Neuron (in vitro differentiated cells): ENCODE data around the gene PPBP.

ENCODE experiments used
- H2AFZ ChIP-seq: one replicate; pipeline ENCODE4 v1.6.1; 2013; ENCODE audit warnings: low read depth, mild to moderate bottlenecking, inconsistent platforms, low read length, moderate library complexity
- H3K27me3 ChIP-seq: one replicate; pipeline ENCODE4 v1.6.1; 2013; ENCODE audit warnings: low read length; ENCODE audit not compliant: insufficient read depth
- H3K36me3 ChIP-seq: one replicate; pipeline ENCODE4 v1.6.1; 2013; ENCODE audit warnings: low read length; ENCODE audit not compliant: insufficient read depth
- H3K4me1 ChIP-seq: one replicate; pipeline ENCODE4 v1.6.1; 2013; ENCODE audit warnings: low read length; ENCODE audit not compliant: insufficient read depth
- H3K4me3 ChIP-seq: 2 replicates; pipeline ENCODE4 v1.5.1; 2013; ENCODE audit warnings: mild to moderate bottlenecking, low read length, moderate library complexity
- H3K9me3 ChIP-seq: one replicate; pipeline ENCODE4 v1.6.1; 2013; ENCODE audit warnings: low read length

PPBP gene

GRCh38 chr4:73988061-73988460 is at the start of gene PPBP:
PPBP (minus strand) TSS chr4:73988190; CDS start chr4:73988103, 87 bp downstream.
- H3K4me3 ChIP-seq = no peak within 1 kb of the TSS
- no peak within 1 kb of the TSS for H2AFZ ChIP-seq

GRCh38 chr4:74037076-74037955 is 49.3 kb upstream of the PPBP start:
- H2AFZ ChIP-seq = peak overlapping the region; percentile 94
- H3K36me3 ChIP-seq = no peaks in the 10 kb centered on the region
- peak overlapping the region; percentile 79 for H3K4me3 ChIP-seq
- peaks cover 15% of the 10 kb centered on the region for H3K4me1 ChIP-seq
- no peaks in the 10 kb centered on the region for H3K9me3 ChIP-seq
- no peaks in the 10 kb centered on the region for H3K27me3 ChIP-seq

More at GRCh38 chr4:73988061-73988460, at the start of gene PPBP:
- H3K36me3 ChIP-seq = no peaks in the 10 kb centered on the region
- H3K4me1 ChIP-seq = no peaks in the 10 kb centered on the region
- no peaks in the 10 kb centered on the region for H3K27me3 ChIP-seq
- H3K9me3 ChIP-seq = no peaks in the 10 kb centered on the region

- H2AFZ ChIP-seq = no peak overlapping the region
- peaks cover 9% of the 10 kb centered on the region for H3K4me1 ChIP-seq
- no peaks in the 10 kb centered on the region for H3K27me3 ChIP-seq
- H3K9me3 ChIP-seq = no peaks in the 10 kb centered on the region
- H3K4me3 ChIP-seq = no peak overlapping the region
- no peaks in the 10 kb centered on the region for H3K36me3 ChIP-seq
Observed at GRCh38 chr4:74033739-74034138, 45.7 kb upstream of the PPBP start.

- H3K36me3 ChIP-seq = no peaks in the 10 kb centered on the region
- no peaks in the 10 kb centered on the region for H3K27me3 ChIP-seq
- no peak overlapping the region for H3K4me3 ChIP-seq
- no peak overlapping the region for H2AFZ ChIP-seq
- no peaks in the 10 kb centered on the region for H3K4me1 ChIP-seq
- H3K9me3 ChIP-seq = no peaks in the 10 kb centered on the region
Observed at GRCh38 chr4:74032064-74032463, 44.1 kb upstream of the PPBP start.

- no peak overlapping the region for H2AFZ ChIP-seq
- H3K9me3 ChIP-seq = no peaks in the 10 kb centered on the region
- H3K27me3 ChIP-seq = no peaks in the 10 kb centered on the region
- no peaks in the 10 kb centered on the region for H3K4me1 ChIP-seq
- H3K4me3 ChIP-seq = no peak overlapping the region
- no peaks in the 10 kb centered on the region for H3K36me3 ChIP-seq
Observed at GRCh38 chr4:74031576-74031975, 43.6 kb upstream of the PPBP start.

- H3K9me3 ChIP-seq = no peaks in the 10 kb centered on the region
- H3K36me3 ChIP-seq = no peaks in the 10 kb centered on the region
- no peaks in the 10 kb centered on the region for H3K4me1 ChIP-seq
- no peaks in the 10 kb centered on the region for H3K27me3 ChIP-seq
- no peak overlapping the region for H3K4me3 ChIP-seq
- no peak overlapping the region for H2AFZ ChIP-seq
Observed at GRCh38 chr4:74030285-74030684, 42.3 kb upstream of the PPBP start.

GRCh38 chr4:74028504-74028903 is 40.5 kb upstream of the PPBP start:
- Histone ChIP-seq H3K36me3 (no peaks in the 10 kb centered on the region), H3K4me3 (no peak overlapping the region), H2AFZ (no peak overlapping the region), H3K27me3 (no peaks in the 10 kb centered on the region), H3K4me1 (no peaks in the 10 kb centered on the region), H3K9me3 (no peaks in the 10 kb centered on the region)

GRCh38 chr4:74023709-74024108 is 35.7 kb upstream of the PPBP start:
- no peaks in the 10 kb centered on the region for H3K27me3 ChIP-seq
- H3K36me3 ChIP-seq = no peaks in the 10 kb centered on the region
- no peak overlapping the region for H2AFZ ChIP-seq
- H3K4me1 ChIP-seq = no peaks in the 10 kb centered on the region
- H3K9me3 ChIP-seq = no peaks in the 10 kb centered on the region
- H3K4me3 ChIP-seq = no peak overlapping the region

- Histone ChIP-seq H3K4me3 (no peak overlapping the region), H3K4me1 (no peaks in the 10 kb centered on the region), H3K27me3 (no peaks in the 10 kb centered on the region), H3K36me3 (no peaks in the 10 kb centered on the region), H3K9me3 (no peaks in the 10 kb centered on the region), H2AFZ (no peak overlapping the region)
Observed at GRCh38 chr4:74021601-74022000, 33.6 kb upstream of the PPBP start.

GRCh38 chr4:74018771-74019170 is 30.8 kb upstream of the PPBP start:
- no peaks in the 10 kb centered on the region for H3K36me3 ChIP-seq
- H3K27me3 ChIP-seq = no peaks in the 10 kb centered on the region
- H3K4me3 ChIP-seq = no peak overlapping the region
- no peaks in the 10 kb centered on the region for H3K9me3 ChIP-seq
- H2AFZ ChIP-seq = no peak overlapping the region
- no peaks in the 10 kb centered on the region for H3K4me1 ChIP-seq

GRCh38 chr4:74018116-74018515 is 30.1 kb upstream of the PPBP start:
- H3K4me1 ChIP-seq = no peaks in the 10 kb centered on the region
- no peaks in the 10 kb centered on the region for H3K27me3 ChIP-seq
- no peak overlapping the region for H2AFZ ChIP-seq
- no peaks in the 10 kb centered on the region for H3K9me3 ChIP-seq
- no peaks in the 10 kb centered on the region for H3K36me3 ChIP-seq
- H3K4me3 ChIP-seq = no peak overlapping the region

- no peak overlapping the region for H3K4me3 ChIP-seq
- no peaks in the 10 kb centered on the region for H3K9me3 ChIP-seq
- no peak overlapping the region for H2AFZ ChIP-seq
- H3K27me3 ChIP-seq = no peaks in the 10 kb centered on the region
- H3K4me1 ChIP-seq = no peaks in the 10 kb centered on the region
- H3K36me3 ChIP-seq = no peaks in the 10 kb centered on the region
Observed at GRCh38 chr4:74016068-74016467, 28.1 kb upstream of the PPBP start.

- no peak overlapping the region for H3K4me3 ChIP-seq
- H3K9me3 ChIP-seq = no peaks in the 10 kb centered on the region
- H2AFZ ChIP-seq = no peak overlapping the region
- no peaks in the 10 kb centered on the region for H3K4me1 ChIP-seq
- H3K36me3 ChIP-seq = no peaks in the 10 kb centered on the region
- no peaks in the 10 kb centered on the region for H3K27me3 ChIP-seq
Observed at GRCh38 chr4:74015126-74015780, 27.3 kb upstream of the PPBP start.
